Measurements from ENCODE around the gene ZNF484.
"Not testable (repeated sequence)": the region's sequence is repeated elsewhere in the genome, so short reads cannot be mapped to it uniquely, and the experiment has no call there.

Gene ZNF484

DNA sequence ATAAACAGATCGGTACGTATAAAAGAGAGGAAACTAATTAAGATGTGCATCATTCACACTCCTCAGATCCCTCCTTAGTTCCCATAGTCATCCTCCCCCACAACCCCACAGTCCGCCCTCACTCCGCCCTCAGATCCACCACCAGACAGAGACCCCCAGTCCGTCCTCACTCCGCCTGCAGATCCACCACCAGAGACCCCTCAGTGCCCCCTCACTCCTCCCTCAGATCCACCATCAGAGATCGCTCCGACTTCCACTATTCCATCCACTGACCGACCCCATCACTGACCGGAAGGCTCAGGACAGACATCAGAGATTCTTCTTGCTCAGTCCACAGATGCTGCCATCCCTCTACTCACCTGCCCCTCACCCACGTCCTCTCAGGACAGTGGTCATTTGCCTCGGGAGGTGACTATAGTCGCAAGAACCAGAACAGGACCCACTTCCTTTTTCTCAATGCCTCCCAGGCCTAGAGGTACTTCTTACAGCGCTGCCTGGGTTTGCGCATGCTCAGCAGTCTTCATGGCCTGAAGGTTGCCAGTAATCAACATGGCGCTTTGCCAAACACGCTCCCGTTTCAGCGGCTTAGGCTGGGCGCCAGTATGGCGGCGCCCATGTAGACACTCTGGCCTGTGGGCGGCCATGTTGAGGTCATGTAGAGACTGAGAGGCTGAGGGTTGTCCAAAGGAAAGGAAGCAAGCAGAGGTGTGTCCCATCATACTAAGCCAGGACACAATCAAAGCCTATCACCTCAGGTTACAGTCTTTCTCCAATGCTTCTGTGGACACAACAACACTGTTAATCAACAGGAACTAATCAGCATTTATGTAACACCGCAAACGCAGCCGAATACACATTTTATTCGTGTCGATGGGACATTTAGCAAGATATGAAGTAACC is at the start of gene ZNF484:
Gene ZNF484, minus strand, starts transcription at position 508 of the 900 bp plus-strand sequence. CDS start 3,009 bp downstream, outside the sequence.
- peak; percentile 93 for DNase-seq

DNA sequence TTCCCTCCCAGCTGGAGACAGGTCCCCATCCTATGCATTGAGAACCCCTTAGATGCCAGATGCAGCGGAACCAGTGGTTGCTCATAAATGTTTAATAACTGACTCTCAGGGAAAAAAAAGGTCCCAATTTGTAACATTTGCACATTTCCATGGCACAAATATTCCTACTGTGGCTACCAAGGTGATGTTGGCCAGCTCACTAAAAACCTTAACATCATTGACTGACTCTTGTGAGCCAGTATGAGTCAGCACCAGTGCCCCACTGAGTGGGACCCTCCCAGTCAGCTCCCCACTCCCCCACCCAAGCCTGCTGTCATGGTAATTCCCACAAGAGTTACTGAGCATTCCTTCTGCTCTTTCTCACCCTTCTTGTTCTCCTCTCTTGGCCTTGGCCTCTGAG is 42.6 kb upstream of the ZNF484 start:
- DNase-seq = no peak

GRCh38 chr9:92917176-92917800 is 39.5 kb upstream of the ZNF484 start:
- no peak for DNase-seq

DNA sequence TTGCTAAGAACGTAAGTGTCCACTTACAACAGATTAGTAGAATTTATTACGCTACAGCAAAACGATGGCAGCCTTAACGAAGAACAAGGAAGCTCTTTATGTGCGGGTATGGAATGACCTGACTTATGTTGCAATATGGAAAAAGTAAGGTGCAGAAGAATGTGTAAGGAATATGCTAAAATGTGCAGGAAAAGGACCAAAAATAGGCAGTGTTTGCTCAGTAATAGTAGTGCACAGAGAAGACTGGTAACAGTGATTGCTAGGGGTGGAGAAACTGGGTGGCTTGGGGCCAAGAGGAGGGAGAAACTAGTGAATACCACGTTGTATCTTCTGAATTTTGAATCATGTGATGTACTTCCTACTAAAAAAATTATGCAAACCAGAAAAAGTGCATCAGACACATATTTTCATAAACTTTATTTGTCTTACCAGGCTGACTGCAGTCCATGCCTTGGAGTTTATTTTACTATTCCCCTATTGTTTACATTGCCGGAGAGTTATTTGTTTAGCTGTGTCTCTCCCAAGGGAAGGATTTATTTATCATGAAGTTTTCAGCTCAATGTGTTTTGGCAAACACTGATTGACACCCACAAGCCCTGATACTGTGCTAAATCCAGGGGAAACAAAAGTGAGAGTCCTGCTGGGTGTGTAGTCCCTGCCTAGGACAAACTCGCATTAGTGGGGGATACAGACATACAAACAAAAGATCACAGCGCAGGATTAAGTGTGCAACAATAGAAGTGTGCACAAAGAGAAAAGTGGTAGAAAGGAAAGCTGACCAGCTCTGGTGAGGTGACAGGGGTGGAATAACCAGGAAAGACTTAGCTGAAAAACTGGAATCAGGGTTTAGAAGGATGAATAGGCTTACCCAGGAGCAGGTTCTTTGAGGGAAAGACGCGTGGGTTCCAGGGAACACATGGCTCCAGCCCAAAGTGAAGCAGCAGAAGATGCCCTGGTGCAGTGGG is 34.0 kb upstream of the ZNF484 start:
- no peak for DNase-seq

DNA sequence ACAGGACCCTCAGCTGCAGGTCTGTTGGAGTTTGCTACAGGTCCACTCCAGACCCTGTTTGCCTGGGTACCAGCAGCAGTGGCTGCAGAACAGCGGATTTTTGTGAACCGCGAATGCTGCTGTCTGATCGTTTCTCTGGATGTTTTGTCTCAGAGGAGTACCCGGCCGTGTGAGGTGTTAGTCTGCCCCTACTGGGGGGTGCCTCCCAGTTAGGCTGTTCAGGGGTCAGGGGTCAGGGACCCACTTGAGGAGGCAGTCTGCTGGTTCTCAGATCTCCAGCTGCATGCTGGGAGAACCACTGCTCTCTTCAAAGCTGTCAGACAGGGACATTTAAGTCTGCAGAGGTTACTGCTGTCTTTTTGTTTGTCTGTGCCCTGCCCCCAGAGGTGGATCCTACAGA is 27.3 kb upstream of the ZNF484 start:
- DNase-seq = not testable (repeated sequence)

- DNase-seq = no peak
Observed at GRCh38 chr9:92897323-92897722, 19.5 kb upstream of the ZNF484 start.

DNA sequence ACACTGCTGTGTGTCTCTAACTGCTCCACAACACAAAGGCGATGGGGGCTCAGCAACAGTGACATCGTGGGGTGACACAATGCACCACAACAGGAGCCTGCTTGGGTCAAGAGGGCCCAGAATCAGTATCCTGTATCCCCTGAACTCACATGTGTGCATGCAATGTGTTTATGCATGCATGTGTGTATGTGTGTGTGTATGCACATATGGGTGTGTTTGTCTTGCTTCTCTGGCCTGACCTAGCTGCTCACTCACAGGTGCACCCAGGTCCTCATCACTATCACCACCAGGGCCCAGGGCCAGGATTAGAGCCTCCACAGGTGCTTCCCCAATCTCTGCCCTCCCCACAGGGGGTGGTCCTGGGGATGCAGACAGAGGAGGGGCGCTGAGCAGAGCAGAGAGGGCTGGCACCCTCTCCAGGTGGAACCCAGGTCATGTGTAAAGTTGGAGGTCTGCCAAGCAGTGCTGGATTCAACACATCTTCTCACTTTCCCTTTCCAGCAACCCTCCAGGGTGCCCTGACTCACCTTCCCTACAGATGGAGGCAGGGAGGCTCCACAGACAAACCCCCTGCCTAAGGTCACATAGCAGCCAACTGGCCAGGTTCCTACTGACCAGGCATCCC is 18.1 kb upstream of the ZNF484 start:
- DNase-seq = no peak

DNA sequence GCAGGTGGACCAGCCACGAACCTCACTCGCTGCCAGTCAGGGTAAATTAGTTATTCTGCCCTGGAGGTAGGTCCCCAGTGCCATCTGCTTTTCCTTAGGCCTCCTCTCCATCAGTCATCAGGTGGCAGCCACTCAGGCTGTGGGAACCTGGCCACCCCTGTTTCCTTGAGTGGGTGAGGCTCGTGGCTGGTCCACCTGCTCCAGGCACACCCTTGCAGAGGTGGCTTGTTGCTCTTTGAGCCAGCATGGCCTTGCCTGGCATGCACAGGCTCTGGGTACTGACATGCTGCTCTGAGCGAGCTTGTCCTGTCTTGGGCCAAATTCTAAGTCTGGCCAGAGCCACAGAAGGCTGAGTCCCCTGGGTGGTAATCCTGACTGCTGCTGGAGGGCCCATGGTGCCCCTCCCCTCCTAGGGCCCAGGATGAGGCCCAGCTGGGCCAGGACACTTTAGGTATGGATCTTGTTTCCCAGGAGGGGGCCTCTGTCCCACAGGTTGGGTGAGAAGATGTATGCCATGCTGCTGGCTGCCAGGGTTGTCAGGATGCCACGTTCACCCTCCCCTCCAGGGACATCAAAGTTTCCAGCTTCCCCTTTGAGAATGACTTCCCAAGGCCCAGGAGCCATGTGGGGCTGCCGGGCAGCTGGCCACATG is 17.0 kb upstream of the ZNF484 start:
- no peak for DNase-seq

- not testable (repeated sequence) for DNase-seq
Observed at GRCh38 chr9:92893916-92894610, 16.2 kb upstream of the ZNF484 start.

- DNase-seq = not testable (repeated sequence)
Observed at GRCh38 chr9:92892276-92892675, 14.4 kb upstream of the ZNF484 start.

DNA sequence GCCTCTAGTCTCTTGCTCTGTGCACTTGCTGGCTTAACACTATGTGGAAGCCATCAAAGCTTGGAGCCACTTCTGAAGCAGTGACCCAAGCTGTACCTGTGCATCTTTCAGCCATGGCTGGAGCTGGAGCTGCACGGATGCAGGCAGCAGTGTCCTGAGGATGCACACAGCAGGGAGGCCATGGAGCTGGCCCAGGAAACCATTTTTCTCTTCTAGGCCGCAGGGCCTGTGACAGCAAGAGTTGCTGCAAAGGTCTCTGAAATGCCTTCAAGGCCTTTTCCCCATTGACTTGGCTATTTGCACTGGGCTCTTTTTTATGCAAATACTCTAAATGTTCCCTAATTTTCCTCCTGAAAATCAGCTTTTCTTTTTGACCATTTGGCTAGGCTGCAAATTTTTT is 12.9 kb upstream of the ZNF484 start:
- no peak for DNase-seq

- peak; percentile 39 for DNase-seq
Observed at GRCh38 chr9:92887880-92888338, 10.1 kb upstream of the ZNF484 start.

DNA sequence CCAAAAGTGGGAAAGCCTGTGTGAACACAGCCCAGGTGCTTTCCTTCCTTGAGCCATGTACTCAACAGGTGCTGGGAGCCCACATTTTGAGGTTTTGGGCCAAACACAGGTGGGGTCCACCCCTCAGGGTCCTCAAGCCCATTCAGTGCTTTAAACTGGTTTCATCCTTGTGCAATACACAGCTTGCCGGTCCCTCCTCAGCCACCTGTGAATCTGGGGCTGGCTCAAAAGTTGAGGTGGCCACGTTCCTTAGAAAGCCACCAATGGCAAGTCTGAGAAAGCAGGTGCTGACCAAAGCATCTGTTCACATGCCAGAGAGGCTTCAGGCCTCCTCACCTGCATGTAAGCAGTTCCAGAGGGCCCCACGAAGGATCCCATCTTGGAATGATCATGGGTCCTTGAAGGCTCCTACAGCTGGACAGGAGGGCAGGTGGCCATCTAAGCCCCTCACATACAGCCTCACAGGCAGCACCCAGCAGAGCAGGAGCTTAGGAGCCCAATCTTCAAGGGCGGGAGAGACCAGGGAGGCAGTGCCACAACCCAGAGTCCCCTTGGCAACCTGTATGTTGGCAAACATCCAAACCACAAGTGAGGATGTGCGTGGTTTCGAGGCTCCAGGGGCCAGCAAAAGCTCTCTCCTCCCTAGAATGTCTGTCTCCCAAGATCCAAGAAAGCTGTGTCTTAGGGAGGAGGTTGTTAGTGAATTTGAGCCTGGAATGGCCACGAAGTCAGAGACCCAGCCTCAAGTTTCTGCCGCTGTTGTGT is 9.2 kb upstream of the ZNF484 start:
- DNase-seq = peak; percentile 45

- DNase-seq = not testable (repeated sequence)
Observed at GRCh38 chr9:92883666-92884405, 6.0 kb upstream of the ZNF484 start.

GRCh38 chr9:92882276-92882675 is 4.4 kb upstream of the ZNF484 start:
- DNase-seq = no peak

GRCh38 chr9:92875373-92875772 is 2.5 kb downstream of the ZNF484 start:
- DNase-seq = no peak

GRCh38 chr9:92870289-92870688 is 7.5 kb downstream of the ZNF484 start:
- DNase-seq = no peak

- DNase-seq = not testable (repeated sequence)
Observed at GRCh38 chr9:92866600-92866999, 11.2 kb downstream of the ZNF484 start.

GRCh38 chr9:92864152-92864551 is 13.7 kb downstream of the ZNF484 start:
- DNase-seq = no peak

DNA sequence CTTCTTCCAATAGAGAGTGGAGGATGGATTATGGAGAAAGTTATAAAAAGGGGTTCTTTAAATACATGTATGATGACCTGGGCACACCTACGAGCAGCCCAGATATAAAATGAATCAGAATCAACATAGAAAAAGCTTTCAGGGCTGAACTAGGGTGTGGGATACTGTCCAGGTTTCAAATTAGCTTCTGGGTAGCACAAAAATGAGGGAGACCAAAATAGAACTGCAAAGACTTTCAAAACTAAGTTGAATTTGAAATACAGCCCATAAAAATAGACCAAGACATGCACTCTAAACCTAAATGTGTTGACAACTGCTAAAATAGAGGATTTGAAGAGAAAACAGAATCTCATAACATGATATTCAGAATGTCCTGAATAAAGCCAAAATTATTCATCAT is 17.0 kb downstream of the ZNF484 start:
- no peak for DNase-seq

Measured in activated T-cell treated with anti-CD3 and anti-CD28 coated beads, Interleukin-2, amount 50 U/mL, for 1 hour (primary cell).